ENCODE data around the gene LUC7L3.

The LUC7L3 gene

GRCh38 chr17:50731575-50732460, 12.4 kb downstream of the LUC7L3 start:
- Mint-ChIP-seq H3K36me3 (ENCODE audit: low read depth) (peaks cover 10% of the 10 kb centered on the region), H3K27me3 (ENCODE audit: low read depth) (no peaks in the 10 kb centered on the region), H3K27ac (peak overlapping the region in 1 of 3 experiments; percentile 5), H3K4me1 (peaks cover 23% of the 10 kb centered on the region), H3K9me3 (no peaks in the 10 kb centered on the region), H3K4me3 (no peak overlapping the region)
- TF ChIP-seq, protein P1, sequence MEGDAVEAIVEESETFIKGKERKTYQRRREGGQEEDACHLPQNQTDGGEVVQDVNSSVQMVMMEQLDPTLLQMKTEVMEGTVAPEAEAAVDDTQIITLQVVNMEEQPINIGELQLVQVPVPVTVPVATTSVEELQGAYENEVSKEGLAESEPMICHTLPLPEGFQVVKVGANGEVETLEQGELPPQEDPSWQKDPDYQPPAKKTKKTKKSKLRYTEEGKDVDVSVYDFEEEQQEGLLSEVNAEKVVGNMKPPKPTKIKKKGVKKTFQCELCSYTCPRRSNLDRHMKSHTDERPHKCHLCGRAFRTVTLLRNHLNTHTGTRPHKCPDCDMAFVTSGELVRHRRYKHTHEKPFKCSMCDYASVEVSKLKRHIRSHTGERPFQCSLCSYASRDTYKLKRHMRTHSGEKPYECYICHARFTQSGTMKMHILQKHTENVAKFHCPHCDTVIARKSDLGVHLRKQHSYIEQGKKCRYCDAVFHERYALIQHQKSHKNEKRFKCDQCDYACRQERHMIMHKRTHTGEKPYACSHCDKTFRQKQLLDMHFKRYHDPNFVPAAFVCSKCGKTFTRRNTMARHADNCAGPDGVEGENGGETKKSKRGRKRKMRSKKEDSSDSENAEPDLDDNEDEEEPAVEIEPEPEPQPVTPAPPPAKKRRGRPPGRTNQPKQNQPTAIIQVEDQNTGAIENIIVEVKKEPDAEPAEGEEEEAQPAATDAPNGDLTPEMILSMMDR (IDR thresholded peaks at IDR 0.05; ENCODE audit: unreplicated experiment in 3 of 3) = no peak

GRCh38 chr17:50735287-50735686, 15.9 kb downstream of the LUC7L3 start:
- Mint-ChIP-seq H3K27ac (no peak overlapping the region), H3K4me1 (peaks cover 10% of the 10 kb centered on the region), H3K4me3 (no peak overlapping the region), H3K36me3 (ENCODE audit: low read depth) (peaks cover 41% of the 10 kb centered on the region), H3K9me3 (no peaks in the 10 kb centered on the region), H3K27me3 (ENCODE audit: low read depth) (no peaks in the 10 kb centered on the region)
- TF ChIP-seq, protein P1 (IDR thresholded peaks at IDR 0.05; ENCODE audit: unreplicated experiment in 3 of 3) = no peak

- no peaks in the 10 kb centered on the region for H3K27me3 Mint-ChIP-seq (ENCODE audit: low read depth)
- no peaks in the 10 kb centered on the region for H3K9me3 Mint-ChIP-seq
- H3K4me1 Mint-ChIP-seq = no peaks in the 10 kb centered on the region
- H3K36me3 Mint-ChIP-seq (ENCODE audit: low read depth) = peaks cover 59% of the 10 kb centered on the region
- H3K4me3 Mint-ChIP-seq = no peak overlapping the region
- no peak overlapping the region for H3K27ac Mint-ChIP-seq
- TF ChIP-seq, protein P1 (IDR thresholded peaks at IDR 0.05; ENCODE audit: unreplicated experiment in 3 of 3) = no peak
These were observed 17.8 kb downstream of the LUC7L3 start for GRCh38 chr17:50737118-50737698.

DNA sequence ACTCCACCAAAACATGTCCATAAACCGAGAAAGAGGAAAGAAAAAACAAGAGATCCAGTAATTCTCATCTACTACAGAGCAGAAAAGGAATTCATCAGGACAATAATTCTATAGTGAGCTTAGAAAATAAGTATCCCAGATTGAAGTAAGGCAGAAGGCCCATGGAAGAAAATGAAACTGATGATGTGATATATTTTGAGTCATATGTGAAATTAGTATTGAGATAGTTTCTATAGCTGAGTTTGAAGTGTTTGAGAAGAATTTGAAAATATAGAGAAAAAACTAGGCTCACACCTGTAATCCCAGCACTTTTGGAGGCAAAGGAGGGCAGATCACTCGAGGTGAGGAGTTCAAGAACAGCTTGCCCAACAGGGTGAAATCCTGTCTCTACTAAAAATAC, 19.7 kb downstream of the LUC7L3 start:
- H3K9me3 Mint-ChIP-seq = no peaks in the 10 kb centered on the region
- no peak overlapping the region for H3K4me3 Mint-ChIP-seq
- H3K27ac Mint-ChIP-seq = no peak overlapping the region
- TF ChIP-seq, protein P1 (IDR thresholded peaks at IDR 0.05; ENCODE audit: unreplicated experiment in 3 of 3) = no peak
- H3K36me3 Mint-ChIP-seq (ENCODE audit: low read depth) = peaks cover 75% of the 10 kb centered on the region
- no peaks in the 10 kb centered on the region for H3K27me3 Mint-ChIP-seq (ENCODE audit: low read depth)
- H3K4me1 Mint-ChIP-seq = no peaks in the 10 kb centered on the region

- Mint-ChIP-seq H3K4me3 (no peak overlapping the region), H3K27ac (no peak overlapping the region), H3K27me3 (ENCODE audit: low read depth) (no peaks in the 10 kb centered on the region), H3K9me3 (no peaks in the 10 kb centered on the region), H3K36me3 (ENCODE audit: low read depth) (peaks cover 78% of the 10 kb centered on the region), H3K4me1 (no peaks in the 10 kb centered on the region)
- TF ChIP-seq, protein P1 (IDR thresholded peaks at IDR 0.05; ENCODE audit: unreplicated experiment in 3 of 3) = no peak
These were observed 26.2 kb downstream of the LUC7L3 start for GRCh38 chr17:50745631-50746030.

All from nephron (organoid).